ENCODE data around the gene ACTR6.

Gene ACTR6

GRCh38 chr12:100179252-100179651 is 21.4 kb upstream of the ACTR6 start:
- CTCF ChIA-PET: no interaction called here

GRCh38 chr12:100184549-100185145 is 16.0 kb upstream of the ACTR6 start:
- Histone ChIP-seq H3K36me3 (ENCODE audit: control insufficient read depth in 4 of 4, insufficient read depth in 4 of 4, low read length in 3 of 4) (peaks cover 0 to 2% (median 0%) of the 10 kb centered on the region in 4 experiments), H3K27ac (ENCODE audit: insufficient read depth in 1 of 2, low read depth in 1 of 2, low read length in 2 of 2, poor library complexity in 1 of 2, severe bottlenecking in 2 of 2) (no peak overlapping the region), H3K9me3 (ENCODE audit: control extremely low read depth in 1 of 5, control insufficient read depth in 4 of 5, insufficient read depth in 2 of 5, low read depth in 1 of 5, low read length in 4 of 5) (no peaks in the 10 kb centered on the region), H3K27me3 (replicated peaks in 2 of 5; ENCODE audit: control insufficient read depth in 4 of 5, insufficient read depth in 5 of 5, low read length in 4 of 5) (no peaks in the 10 kb centered on the region), H3K4me3 (ENCODE audit: control insufficient read depth in 1 of 7, extremely low read depth in 1 of 7, insufficient read depth in 4 of 7, low read depth in 2 of 7, low read length in 6 of 7) (no peak overlapping the region), H3K4me1 (ENCODE audit: control extremely low read depth in 1 of 4, control insufficient read depth in 4 of 4, insufficient read depth in 4 of 4, low read length in 3 of 4) (peaks cover 0 to 6% (median under 1%) of the 10 kb centered on the region in 4 experiments)
- POLR2A ChIA-PET: no interaction called here
- 98% methylated on average over 7 of the region's 8 CpGs for WGBS (ENCODE audit: insufficient coverage)
- no peak for DNase-seq
- CTCF ChIA-PET: interaction anchor here (1.2 to 1.7 kb wide), 2 partner anchors 11 to 46 kb away, joined by 3 to 5 read pairs; no protein-coding TSS in a partner anchor

More at GRCh38 chr12:100179252-100179651, 21.4 kb upstream of the ACTR6 start:
- Histone ChIP-seq H3K4me1 (ENCODE audit: control extremely low read depth in 1 of 4, control insufficient read depth in 4 of 4, insufficient read depth in 4 of 4, low read length in 3 of 4) (peaks cover 0 to 2% (median 0%) of the 10 kb centered on the region in 4 experiments), H3K4me3 (ENCODE audit: control insufficient read depth in 1 of 7, extremely low read depth in 1 of 7, insufficient read depth in 4 of 7, low read depth in 2 of 7, low read length in 6 of 7) (no peak overlapping the region), H3K36me3 (ENCODE audit: control insufficient read depth in 4 of 4, insufficient read depth in 4 of 4, low read length in 3 of 4) (peaks cover 0 to under 1% (median 0%) of the 10 kb centered on the region in 4 experiments), H3K27me3 (replicated peaks in 2 of 5; ENCODE audit: control insufficient read depth in 4 of 5, insufficient read depth in 5 of 5, low read length in 4 of 5) (no peaks in the 10 kb centered on the region), H3K27ac (ENCODE audit: insufficient read depth in 1 of 2, low read depth in 1 of 2, low read length in 2 of 2, poor library complexity in 1 of 2, severe bottlenecking in 2 of 2) (no peak overlapping the region), H3K9me3 (ENCODE audit: control extremely low read depth in 1 of 5, control insufficient read depth in 4 of 5, insufficient read depth in 2 of 5, low read depth in 1 of 5, low read length in 4 of 5) (no peaks in the 10 kb centered on the region)
- DNase-seq: no peak
- POLR2A ChIA-PET: no interaction called here
- WGBS (ENCODE audit: insufficient coverage): 60% methylated on average over 1 of the region's 2 CpGs

GRCh38 chr12:100185361-100185894 is 15.2 kb upstream of the ACTR6 start:
- no peaks in the 10 kb centered on the region for H3K27me3 ChIP-seq (replicated peaks in 2 of 5; ENCODE audit: control insufficient read depth in 4 of 5, insufficient read depth in 5 of 5, low read length in 4 of 5)
- no peak for DNase-seq
- peaks cover 0 to 8% (median 0%) of the 10 kb centered on the region in 4 experiments for H3K4me1 ChIP-seq (ENCODE audit: control extremely low read depth in 1 of 4, control insufficient read depth in 4 of 4, insufficient read depth in 4 of 4, low read length in 3 of 4)
- H3K36me3 ChIP-seq (ENCODE audit: control insufficient read depth in 4 of 4, insufficient read depth in 4 of 4, low read length in 3 of 4): peaks cover 0 to 2% (median under 1%) of the 10 kb centered on the region in 4 experiments
- H3K9me3 ChIP-seq (ENCODE audit: control extremely low read depth in 1 of 5, control insufficient read depth in 4 of 5, insufficient read depth in 2 of 5, low read depth in 1 of 5, low read length in 4 of 5): no peaks in the 10 kb centered on the region
- H3K4me3 ChIP-seq (ENCODE audit: control insufficient read depth in 1 of 7, extremely low read depth in 1 of 7, insufficient read depth in 4 of 7, low read depth in 2 of 7, low read length in 6 of 7): no peak overlapping the region
- H3K27ac ChIP-seq (ENCODE audit: insufficient read depth in 1 of 2, low read depth in 1 of 2, low read length in 2 of 2, poor library complexity in 1 of 2, severe bottlenecking in 2 of 2): no peak overlapping the region
- ChIA-PET POLR2A (interaction anchor here (0.6 kb wide), 1 partner anchor 10 kb away, joined by 3 read pairs; no protein-coding TSS in a partner anchor), CTCF (interaction anchor here (1.2 to 1.7 kb wide), 2 partner anchors 10 to 47 kb away, joined by 3 to 5 read pairs; no protein-coding TSS in a partner anchor)
- WGBS (ENCODE audit: insufficient coverage): 85% methylated on average over 3 of the region's 5 CpGs

- ChIA-PET POLR2A (interaction anchor here (0.6 kb wide), 1 partner anchor 9 kb away, joined by 3 read pairs; no protein-coding TSS in a partner anchor), CTCF (interaction anchor here (1.2 to 1.7 kb wide), 2 partner anchors 10 to 47 kb away, joined by 3 to 5 read pairs; no protein-coding TSS in a partner anchor)
- Histone ChIP-seq H3K9me3 (ENCODE audit: control extremely low read depth in 1 of 5, control insufficient read depth in 4 of 5, insufficient read depth in 2 of 5, low read depth in 1 of 5, low read length in 4 of 5) (no peaks in the 10 kb centered on the region), H3K4me1 (ENCODE audit: control extremely low read depth in 1 of 4, control insufficient read depth in 4 of 4, insufficient read depth in 4 of 4, low read length in 3 of 4) (peaks cover 0 to 8% (median 0%) of the 10 kb centered on the region in 4 experiments), H3K27me3 (replicated peaks in 2 of 5; ENCODE audit: control insufficient read depth in 4 of 5, insufficient read depth in 5 of 5, low read length in 4 of 5) (no peaks in the 10 kb centered on the region), H3K4me3 (ENCODE audit: control insufficient read depth in 1 of 7, extremely low read depth in 1 of 7, insufficient read depth in 4 of 7, low read depth in 2 of 7, low read length in 6 of 7) (no peak overlapping the region), H3K27ac (ENCODE audit: insufficient read depth in 1 of 2, low read depth in 1 of 2, low read length in 2 of 2, poor library complexity in 1 of 2, severe bottlenecking in 2 of 2) (no peak overlapping the region), H3K36me3 (ENCODE audit: control insufficient read depth in 4 of 4, insufficient read depth in 4 of 4, low read length in 3 of 4) (peaks cover 0 to 4% (median 1%) of the 10 kb centered on the region in 4 experiments)
- DNase-seq: no peak
- 100% methylated on average over 2 of the region's 6 CpGs for WGBS (ENCODE audit: insufficient coverage)
These were observed 14.5 kb upstream of the ACTR6 start for GRCh38 chr12:100186071-100186470.

- Histone ChIP-seq H3K36me3 (ENCODE audit: control insufficient read depth in 4 of 4, insufficient read depth in 4 of 4, low read length in 3 of 4) (peaks cover 0 to 7% (median 2%) of the 10 kb centered on the region in 4 experiments), H3K4me3 (ENCODE audit: control insufficient read depth in 1 of 7, extremely low read depth in 1 of 7, insufficient read depth in 4 of 7, low read depth in 2 of 7, low read length in 6 of 7) (no peak overlapping the region), H3K9me3 (ENCODE audit: control extremely low read depth in 1 of 5, control insufficient read depth in 4 of 5, insufficient read depth in 2 of 5, low read depth in 1 of 5, low read length in 4 of 5) (no peaks in the 10 kb centered on the region), H3K4me1 (ENCODE audit: control extremely low read depth in 1 of 4, control insufficient read depth in 4 of 4, insufficient read depth in 4 of 4, low read length in 3 of 4) (peaks cover 0 to 8% (median 0%) of the 10 kb centered on the region in 4 experiments), H3K27ac (ENCODE audit: insufficient read depth in 1 of 2, low read depth in 1 of 2, low read length in 2 of 2, poor library complexity in 1 of 2, severe bottlenecking in 2 of 2) (no peak overlapping the region), H3K27me3 (replicated peaks in 2 of 5; ENCODE audit: control insufficient read depth in 4 of 5, insufficient read depth in 5 of 5, low read length in 4 of 5) (no peaks in the 10 kb centered on the region)
- ChIA-PET POLR2A (no interaction called here), CTCF (interaction anchor here (2.0 kb wide), 1 partner anchor 32 kb away, joined by 5 read pairs; no protein-coding TSS in a partner anchor)
- no peak for DNase-seq
- WGBS (ENCODE audit: insufficient coverage): 92% methylated on average over 5 of the region's 5 CpGs
These were observed 13.5 kb upstream of the ACTR6 start for GRCh38 chr12:100187068-100187467.

GRCh38 chr12:100187857-100188519 is 12.6 kb upstream of the ACTR6 start:
- POLR2A ChIA-PET: no interaction called here
- H3K9me3 ChIP-seq (ENCODE audit: control extremely low read depth in 1 of 5, control insufficient read depth in 4 of 5, insufficient read depth in 2 of 5, low read depth in 1 of 5, low read length in 4 of 5): no peaks in the 10 kb centered on the region
- H3K27me3 ChIP-seq (replicated peaks in 2 of 5; ENCODE audit: control insufficient read depth in 4 of 5, insufficient read depth in 5 of 5, low read length in 4 of 5): no peaks in the 10 kb centered on the region
- peaks cover 0 to 8% (median 4%) of the 10 kb centered on the region in 4 experiments for H3K36me3 ChIP-seq (ENCODE audit: control insufficient read depth in 4 of 4, insufficient read depth in 4 of 4, low read length in 3 of 4)
- no peak overlapping the region for H3K27ac ChIP-seq (ENCODE audit: insufficient read depth in 1 of 2, low read depth in 1 of 2, low read length in 2 of 2, poor library complexity in 1 of 2, severe bottlenecking in 2 of 2)
- no peak overlapping the region for H3K4me3 ChIP-seq (ENCODE audit: control insufficient read depth in 1 of 7, extremely low read depth in 1 of 7, insufficient read depth in 4 of 7, low read depth in 2 of 7, low read length in 6 of 7)
- DNase-seq: no peak
- H3K4me1 ChIP-seq (ENCODE audit: control extremely low read depth in 1 of 4, control insufficient read depth in 4 of 4, insufficient read depth in 4 of 4, low read length in 3 of 4): peaks cover 0 to 8% (median 0%) of the 10 kb centered on the region in 4 experiments
- 97% methylated on average over 4 of the region's 5 CpGs for WGBS (ENCODE audit: insufficient coverage)
- CTCF ChIA-PET: interaction anchor here (2.0 kb wide), 1 partner anchor 32 kb away, joined by 5 read pairs; no protein-coding TSS in a partner anchor

Measured in common myeloid progenitor, CD34-positive (primary cell).